ENCODE results near the gene LRRFIP2.
A peak's percentile ranks its signal among the peaks of the same experiment; 100 is the strongest.
"Not testable (repeated sequence)": the region's sequence is repeated elsewhere in the genome, so short reads cannot be mapped to it uniquely, and the experiment has no call there.

LRRFIP2 gene

GRCh38 chr3:37218206-37218605 is 43.8 kb upstream of the LRRFIP2 start:
- H3K4me3 ChIP-seq (ENCODE audit: low read depth, low read length): no peak overlapping the region
- no peak for DNase-seq (ENCODE audit: low read depth, low spot score)
- no peak for TF ChIP-seq CTCF (IDR thresholded peaks at IDR 0.05; ENCODE audit: low read depth, low read length)
- in situ Hi-C loops (cut with HindIII; ENCODE audit: low sequenced_read_pairs): no loop called here

GRCh38 chr3:37217098-37217849 is 42.9 kb upstream of the LRRFIP2 start:
- TF ChIP-seq CTCF (IDR thresholded peaks at IDR 0.05; ENCODE audit: low read depth, low read length): no peak
- in situ Hi-C loops (cut with HindIII; ENCODE audit: low sequenced_read_pairs): no loop called here
- no peak overlapping the region for H3K4me3 ChIP-seq (ENCODE audit: low read depth, low read length)
- no peak for DNase-seq (ENCODE audit: low read depth, low spot score)

GRCh38 chr3:37216597-37217097 is 42.3 kb upstream of the LRRFIP2 start:
- in situ Hi-C loops (cut with HindIII; ENCODE audit: low sequenced_read_pairs): no loop called here
- H3K4me3 ChIP-seq (ENCODE audit: low read depth, low read length): no peak overlapping the region
- DNase-seq (ENCODE audit: low read depth, low spot score): no peak
- TF ChIP-seq CTCF (IDR thresholded peaks at IDR 0.05; ENCODE audit: low read depth, low read length): no peak

- in situ Hi-C loops (cut with HindIII; ENCODE audit: low sequenced_read_pairs): no loop called here
- no peak for TF ChIP-seq CTCF (IDR thresholded peaks at IDR 0.05; ENCODE audit: low read depth, low read length)
Observed at GRCh38 chr3:37214076-37214475, 39.7 kb upstream of the LRRFIP2 start.

GRCh38 chr3:37210230-37210629 is 35.8 kb upstream of the LRRFIP2 start:
- in situ Hi-C loops (cut with HindIII; ENCODE audit: low sequenced_read_pairs): no loop called here
- no peak for TF ChIP-seq CTCF (IDR thresholded peaks at IDR 0.05; ENCODE audit: low read depth, low read length)
- no peak for DNase-seq (ENCODE audit: low read depth, low spot score)
- H3K4me3 ChIP-seq (ENCODE audit: low read depth, low read length): no peak overlapping the region

More at GRCh38 chr3:37214076-37214475, 39.7 kb upstream of the LRRFIP2 start:
- no peak for DNase-seq (ENCODE audit: low read depth, low spot score)
- H3K4me3 ChIP-seq (ENCODE audit: low read depth, low read length): no peak overlapping the region

- DNase-seq (ENCODE audit: low read depth, low spot score); in situ Hi-C loops (cut with HindIII; ENCODE audit: low sequenced_read_pairs); H3K4me3 ChIP-seq (ENCODE audit: low read depth, low read length): not testable (repeated sequence)
Observed at GRCh38 chr3:37208576-37208975, 34.2 kb upstream of the LRRFIP2 start.

GRCh38 chr3:37208008-37208407 is 33.6 kb upstream of the LRRFIP2 start:
- DNase-seq (ENCODE audit: low read depth, low spot score): not testable (repeated sequence)

GRCh38 chr3:37206041-37206440 is 31.7 kb upstream of the LRRFIP2 start:
- DNase-seq (ENCODE audit: low read depth, low spot score): peak; percentile 42
- H3K4me3 ChIP-seq (ENCODE audit: low read depth, low read length); in situ Hi-C loops (cut with HindIII; ENCODE audit: low sequenced_read_pairs): not testable (repeated sequence)

More at GRCh38 chr3:37208008-37208407, 33.6 kb upstream of the LRRFIP2 start:
- H3K4me3 ChIP-seq (ENCODE audit: low read depth, low read length); in situ Hi-C loops (cut with HindIII; ENCODE audit: low sequenced_read_pairs): not testable (repeated sequence)
